HEK293T (cell line): ENCODE results near the gene ETFRF1.

Experiments used
- CTBP1 ChIP-seq: fragments of 450-650 bp; IDR thresholded peaks from 2 replicates; pipeline ENCODE4 v1.6.1; 2016; ENCODE audit warnings: borderline replicate concordance
- FOXK2 ChIP-seq: fragments of 450-650 bp; IDR thresholded peaks from 2 replicates; pipeline ENCODE4 v1.6.1; 2016; ENCODE audit warnings: mild to moderate bottlenecking
- FOXM1 ChIP-seq: fragments of 450-650 bp; IDR thresholded peaks from 2 replicates; pipeline ENCODE4 v1.6.1; 2017; ENCODE audit warnings: mild to moderate bottlenecking, borderline replicate concordance
- LEF1 ChIP-seq: fragments of 450-650 bp; IDR thresholded peaks from 2 replicates; pipeline ENCODE4 v1.6.1; 2017; ENCODE audit warnings: mild to moderate bottlenecking, borderline replicate concordance
- SUZ12 ChIP-seq: fragments of 450-650 bp; IDR thresholded peaks from 2 replicates; pipeline ENCODE4 v1.6.1; 2016; ENCODE audit warnings: mild to moderate bottlenecking

DNA sequence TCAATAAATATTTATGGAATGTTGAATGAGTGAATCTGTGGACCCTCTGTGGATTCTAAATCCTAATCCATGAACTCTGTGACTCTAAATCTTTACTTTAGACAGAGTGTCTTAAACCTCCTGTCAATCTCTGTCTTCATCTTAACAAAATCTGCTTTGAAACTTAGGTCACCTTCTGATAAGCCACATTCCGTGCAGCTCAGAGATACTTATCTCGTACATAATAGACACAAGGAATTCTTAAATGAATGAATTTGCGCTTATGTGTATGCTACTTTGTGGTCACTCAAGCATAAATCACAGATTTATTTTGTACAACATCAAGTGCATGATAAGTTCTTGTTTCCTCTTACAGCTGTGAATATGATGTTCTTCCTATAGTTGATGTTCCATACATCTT is 57.9 kb downstream of the ETFRF1 start:
- no peak for TF ChIP-seq CTBP1
- TF ChIP-seq SUZ12, result no peak
- TF ChIP-seq LEF1, result no peak
- no peak for TF ChIP-seq FOXM1
- no peak for TF ChIP-seq FOXK2
